Right ventricle myocardium inferior (tissue), 1 donor: ENCODE results near the gene FHIP1A. TPM values are rescaled to one million over a fixed set of nuclear protein-coding genes. Genes with fewer than 3 reads are reported as not detected.
"Not testable (repeated sequence)": the region's sequence is repeated elsewhere in the genome, so short reads cannot be mapped to it uniquely, and the experiment has no call there.

Experiments used
- ATAC-seq: fragments of 200-7000 bp; cut with Tn5 transposase; one replicate; pipeline ENCODE4 v1.9.1; 2020; ENCODE audit warnings: mild to moderate bottlenecking, moderate library complexity
- DNase-seq: peaks from one replicate; pipeline ENCODE4 v3.0.0; 2021; ENCODE audit errors: missing footprints
- intact Hi-C: fragments of 100-400 bp; cut with DNase I; formaldehyde crosslinking; loops from one replicate; pipeline ENCODE4 v1.11.0; 2022
- long read RNA-seq: library from polyadenylated mRNA; unstranded; transcript quantifications from one replicate; pipeline ENCODE4 v2.0.0, GENCODE V29; 2021
- total RNA-seq: library from RNA; stranded (reverse); fragmentation: NEBNext Ultra II Directional; extraction: Animal tissue kit (Norgen Biotek cat#: 25700); gene quantifications from one replicate; pipeline ENCODE4 v1.2.1, GENCODE V29; 2021
- donor health status: DM: no; HTN: yes; CAD: no; lungs with severe emphysema.

FHIP1A gene
- 18.5 TPM for total RNA-seq
- long read RNA-seq, result 0 reads

GRCh38 chr4:151408630-151409469 lies at the start of gene FHIP1A:
TSS of gene FHIP1A (plus strand) at chr4:151409176. CDS start at chr4:151566260, 157,084 bp downstream.
- intact Hi-C loops, result loop anchor here (5.0 kb wide), 1 partner anchor 123 kb away; no protein-coding TSS in a partner anchor
- ATAC-seq (peak; percentile 81), DNase-seq (peak; percentile 81)

- intact Hi-C loops, result no loop called here
- ATAC-seq (no peak), DNase-seq (no peak)
Measured at GRCh38 chr4:151359576-151359975, 49.4 kb upstream of the FHIP1A start.

DNA sequence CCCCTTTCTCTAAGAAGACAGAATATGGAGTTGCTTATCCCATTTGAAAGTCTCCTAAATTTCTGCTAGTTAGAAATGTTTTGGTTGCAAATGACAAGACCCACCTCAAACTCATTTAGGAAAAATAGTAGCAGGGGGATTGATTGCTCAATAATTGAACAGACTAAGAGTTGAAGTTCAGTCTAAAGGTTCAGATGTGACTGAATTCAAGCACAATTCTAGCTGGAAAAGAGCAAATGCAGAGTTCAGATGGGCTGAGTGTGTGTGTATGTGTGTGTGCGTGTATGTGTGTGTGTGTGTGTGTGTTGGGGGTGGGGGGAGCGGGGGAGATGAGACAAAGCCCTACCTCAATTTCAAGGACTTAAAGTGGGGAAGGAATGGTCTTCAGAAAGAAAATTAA lies 47.9 kb upstream of the FHIP1A start:
- intact Hi-C loops, result no loop called here
- ATAC-seq (no peak), DNase-seq (no peak)

DNA sequence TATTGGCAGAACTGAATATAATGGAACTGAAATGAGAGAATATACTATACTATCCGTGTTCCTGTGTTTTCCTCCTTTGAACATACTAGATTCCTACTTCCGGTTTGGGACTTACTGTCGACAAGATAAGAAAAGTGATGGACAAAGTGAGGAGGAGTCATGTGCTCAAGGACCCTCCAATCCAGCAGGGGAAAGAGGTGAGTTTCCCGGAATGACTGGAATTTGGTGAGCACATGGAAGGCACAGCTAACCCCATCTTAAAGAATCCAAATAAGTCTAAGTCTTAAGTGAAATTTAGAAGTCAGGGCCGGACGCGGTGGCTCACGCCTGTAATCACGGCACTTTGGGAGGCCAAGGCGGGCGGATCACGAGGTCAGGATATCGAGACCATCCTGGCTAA lies 47.0 kb upstream of the FHIP1A start:
- DNase-seq (no peak), ATAC-seq (no peak)
- intact Hi-C loops, result loop anchor here (1.0 to 2.0 kb wide), 3 partner anchors 37 to 241 kb away; partner anchors contain the start of genes PRSS48 and SH3D19

GRCh38 chr4:151362404-151363164 lies 46.4 kb upstream of the FHIP1A start:
- ATAC-seq, result peak; percentile 95
- intact Hi-C loops, result loop anchor here (1.0 to 2.0 kb wide), 3 partner anchors 38 to 242 kb away; partner anchors contain the start of genes PRSS48 and SH3D19
- peak; percentile 82 for DNase-seq

DNA sequence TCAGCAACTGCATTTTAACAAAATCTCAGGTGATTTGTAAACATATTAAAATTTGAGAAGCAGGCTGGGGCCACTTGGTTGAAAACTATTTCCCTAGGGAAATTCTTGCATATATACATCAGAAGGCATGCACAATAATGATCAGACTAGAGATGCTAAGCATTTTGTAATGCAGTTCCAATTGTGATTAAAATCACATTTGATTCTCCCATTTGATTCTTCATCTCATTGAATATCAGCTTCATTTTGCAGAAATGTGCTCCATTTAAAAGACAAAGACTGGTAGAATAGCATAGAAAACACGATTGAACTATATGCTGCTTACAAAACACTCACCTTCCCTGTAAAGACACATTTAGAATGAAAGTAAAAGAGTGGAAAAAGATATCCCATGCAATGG lies 32.4 kb upstream of the FHIP1A start:
- ATAC-seq (no peak), DNase-seq (no peak)
- intact Hi-C loops, result no loop called here

DNA sequence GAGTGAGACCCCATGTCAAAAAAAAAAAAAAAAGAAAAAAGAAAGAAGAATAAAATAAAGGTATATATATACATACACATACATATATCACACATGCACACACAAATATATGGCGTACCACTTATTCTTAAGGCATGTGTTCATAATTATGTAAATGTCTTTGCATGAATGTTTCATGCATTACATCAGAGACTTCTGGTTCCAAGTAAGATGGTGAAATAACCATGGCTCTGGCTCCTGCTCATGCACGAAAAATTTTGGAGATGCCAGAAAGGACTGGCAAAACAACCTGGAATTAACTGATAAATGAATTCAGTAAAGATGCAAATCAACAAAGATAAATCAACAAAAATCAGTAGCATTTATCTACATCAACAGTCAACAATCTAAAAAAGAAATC lies 19.7 kb upstream of the FHIP1A start:
- DNase-seq (no peak), ATAC-seq (no peak)
- intact Hi-C loops, result no loop called here

- ATAC-seq, DNase-seq, intact Hi-C loops: not testable (repeated sequence)
Measured at GRCh38 chr4:151389799-151390198, 19.2 kb upstream of the FHIP1A start.

DNA sequence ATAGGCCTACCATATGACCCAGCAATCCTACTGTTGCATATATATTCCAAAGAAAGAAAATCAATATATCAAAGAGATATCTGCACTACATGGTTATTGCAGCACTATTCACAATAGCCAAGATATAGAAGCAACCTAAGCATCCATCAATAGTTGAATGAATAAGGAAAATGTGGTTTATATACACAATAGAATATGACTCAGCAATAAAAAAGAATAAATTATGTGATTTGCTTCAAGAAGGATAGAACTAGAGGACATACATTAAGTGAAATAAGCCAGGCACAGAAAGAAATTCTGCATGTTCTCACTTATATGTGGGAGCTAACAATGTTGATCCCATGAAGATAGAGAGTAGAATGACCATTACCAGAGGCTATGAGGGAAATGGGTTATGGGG lies 13.1 kb upstream of the FHIP1A start:
- DNase-seq (no peak), ATAC-seq (no peak)
- intact Hi-C loops, result no loop called here

- intact Hi-C loops, result no loop called here
Measured at GRCh38 chr4:151400343-151400742, 8.6 kb upstream of the FHIP1A start.

GRCh38 chr4:151401739-151402138 lies 7.2 kb upstream of the FHIP1A start:
- DNase-seq, result no peak
- intact Hi-C loops, result no loop called here
- ATAC-seq, result no peak

More at GRCh38 chr4:151400343-151400742, 8.6 kb upstream of the FHIP1A start:
- DNase-seq (no peak), ATAC-seq (no peak)

DNA sequence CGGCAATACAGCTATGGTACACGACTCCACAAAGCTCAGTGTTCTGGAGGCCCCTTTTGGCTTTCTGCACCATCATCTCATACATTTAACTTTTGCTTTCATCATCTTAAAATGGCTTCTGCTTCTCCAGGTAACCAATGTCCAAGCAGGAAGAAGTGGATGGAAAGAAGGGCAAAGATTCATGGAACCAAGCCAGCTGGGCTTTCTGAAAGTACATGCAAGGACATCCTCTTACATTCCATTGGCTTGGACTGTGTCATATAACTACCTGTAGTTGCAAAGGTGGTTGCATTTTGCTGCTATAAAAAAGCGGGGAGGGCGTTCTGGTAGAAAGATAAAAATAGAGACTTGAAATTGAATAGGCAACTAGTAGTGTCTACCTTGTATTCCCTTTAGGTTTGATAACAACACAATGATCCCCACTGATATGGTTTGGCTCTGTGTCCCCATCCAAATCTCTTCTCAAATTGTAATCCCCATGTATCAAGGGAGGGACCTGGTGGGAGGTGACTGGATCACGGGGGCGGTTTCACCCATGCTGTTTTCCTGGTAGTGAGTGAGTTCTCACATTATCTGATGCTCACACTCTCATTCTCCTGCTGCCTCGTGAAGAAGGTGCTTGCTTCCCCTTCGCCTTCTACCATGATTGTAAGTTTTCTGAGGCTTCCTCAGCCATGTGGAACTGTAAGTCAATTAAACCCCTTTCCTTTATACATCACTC lies 6.7 kb upstream of the FHIP1A start:
- DNase-seq (no peak), ATAC-seq (no peak)
- intact Hi-C loops, result no loop called here

DNA sequence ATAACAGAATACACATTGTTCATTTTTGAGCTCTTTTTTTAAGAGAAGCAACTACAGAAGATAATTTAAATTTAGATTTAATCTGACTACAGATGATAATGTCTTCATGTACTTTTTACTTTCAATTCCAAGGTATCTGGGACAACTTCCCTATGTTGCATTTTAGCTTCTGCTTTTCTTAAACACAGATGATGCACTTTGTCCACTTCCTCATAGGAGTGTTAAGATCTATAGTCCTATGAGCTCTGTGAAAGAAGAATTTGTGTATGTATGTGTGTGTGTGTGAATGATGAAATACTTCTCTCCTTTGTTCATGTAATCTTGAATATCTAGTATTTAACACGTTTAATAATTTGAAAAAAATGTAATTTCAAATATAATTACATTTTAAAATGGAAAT lies 5.3 kb upstream of the FHIP1A start:
- intact Hi-C loops, result no loop called here
- DNase-seq, result no peak
- ATAC-seq, result no peak

- not testable (repeated sequence) for DNase-seq, ATAC-seq
- intact Hi-C loops, result loop anchor here (5.0 kb wide), 1 partner anchor 127 kb away; no protein-coding TSS in a partner anchor
Measured at GRCh38 chr4:151404802-151405201, 4.2 kb upstream of the FHIP1A start.

DNA sequence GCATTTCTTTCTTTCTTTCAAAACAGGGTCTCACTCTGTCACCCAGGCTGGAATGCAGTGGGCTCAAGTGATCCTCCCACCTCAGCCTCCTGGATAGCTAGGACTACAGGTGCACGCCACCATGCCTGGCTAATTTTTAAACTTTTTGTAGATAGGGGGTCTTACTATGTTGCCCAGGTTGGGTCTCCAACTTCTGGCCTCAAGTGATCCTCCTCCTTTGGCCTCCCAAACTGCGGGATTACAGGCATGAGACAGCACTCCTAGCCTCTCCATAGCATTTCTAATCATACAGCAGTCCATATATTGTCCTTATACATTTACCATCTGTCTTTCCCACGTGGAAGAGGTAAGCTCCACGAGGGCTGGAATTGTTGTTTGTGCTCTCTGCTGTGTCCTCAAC lies 2.0 kb upstream of the FHIP1A start:
- DNase-seq, result no peak
- ATAC-seq, result no peak
- intact Hi-C loops, result loop anchor here (5.0 kb wide), 1 partner anchor 125 kb away; no protein-coding TSS in a partner anchor

- DNase-seq, result peak; percentile 72
- intact Hi-C loops, result loop anchor here (5.0 kb wide), 1 partner anchor 125 kb away; no protein-coding TSS in a partner anchor
- ATAC-seq, result no peak
Measured at GRCh38 chr4:151407466-151408379, 1.3 kb upstream of the FHIP1A start.

DNA sequence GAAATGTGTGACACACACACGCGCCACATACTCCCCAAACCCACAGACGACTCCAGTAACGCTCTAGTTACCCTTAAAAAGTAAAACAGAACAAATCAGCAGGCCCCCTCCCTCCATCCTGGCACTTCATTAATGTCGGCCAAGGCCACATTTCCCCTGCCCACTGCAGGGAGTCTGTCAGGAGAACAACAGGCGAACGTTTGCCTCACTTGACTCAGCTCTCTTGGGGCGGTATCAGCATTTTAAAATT lies 671 bp upstream of the FHIP1A start:
- intact Hi-C loops, result loop anchor here (5.0 kb wide), 1 partner anchor 124 kb away; no protein-coding TSS in a partner anchor
- ATAC-seq, result peak; percentile 7
- DNase-seq, result no peak
